GM18870 (cell line): ENCODE measurements around the gene OR2AK2.

ENCODE experiments used
- ATAC-seq: cut with Tn5 transposase; IDR thresholded peaks from one replicate; pipeline ENCODE4 v1.9.1; 2021; ENCODE audit warnings: moderate library complexity; ENCODE audit not compliant: unreplicated experiment

Gene OR2AK2

DNA sequence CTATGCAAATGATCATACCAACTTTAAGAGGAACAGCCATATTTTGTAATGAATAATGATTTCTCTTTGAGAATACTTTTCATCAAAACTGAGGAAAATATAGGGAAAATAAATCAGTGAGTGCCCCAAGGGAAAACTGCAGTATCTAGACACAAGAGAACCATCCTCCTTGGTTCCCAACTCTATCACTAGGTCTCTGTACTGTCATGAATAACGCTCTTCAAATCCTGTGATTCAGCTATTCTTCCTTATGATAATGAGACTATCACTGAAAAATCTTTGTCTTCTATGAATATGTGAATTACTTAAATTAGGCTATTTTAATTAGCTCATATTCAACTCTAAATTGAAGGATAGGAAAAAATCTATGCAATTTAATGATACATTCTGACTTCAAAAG lies 50.8 kb downstream of the OR2AK2 start:
- no peak for ATAC-seq
